Stimulated activated CD8-positive, alpha-beta memory T cell treated with anti-CD3 and anti-CD28 coated beads, Interleukin-15, amount 100 ng/mL, for 4 hours (primary cell): ENCODE data around the gene CDK5.

Source experiments
- DNase-seq, 2 donors: peaks; one replicate each; pipeline ENCODE4 v3.0.0-alpha.2; 2020; ENCODE audit warnings: low read depth in 2 of 2

Gene CDK5

GRCh38 chr7:151057506-151057988 lies at the start of gene CDK5:
CDK5 (minus strand) TSS chr7:151057897; CDS start chr7:151057848, 49 bp downstream.
- DNase-seq: no peak

- no peak for DNase-seq
These were observed 46.9 kb upstream of the CDK5 start for GRCh38 chr7:151104411-151105235.

GRCh38 chr7:151103973-151104372 lies 46.3 kb upstream of the CDK5 start:
- no peak for DNase-seq

DNA sequence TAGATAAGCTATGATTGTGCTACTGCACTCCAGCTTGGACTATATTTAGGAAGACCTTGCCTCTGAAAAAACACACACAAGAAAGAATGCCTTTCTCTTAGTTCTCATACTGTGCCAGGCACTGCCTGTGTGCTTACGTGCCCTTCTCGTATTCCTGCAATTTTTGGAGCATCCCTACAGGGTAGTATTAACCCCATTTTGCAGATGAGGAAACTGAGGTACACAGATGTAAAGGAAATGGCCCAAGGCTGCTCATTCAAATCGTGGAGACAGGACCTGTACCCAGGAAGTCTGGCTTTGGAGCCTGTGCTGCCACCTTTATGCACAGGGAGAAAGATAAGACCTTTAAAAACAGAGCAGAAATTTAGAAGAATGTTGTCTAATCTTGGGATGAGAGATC lies 45.3 kb upstream of the CDK5 start:
- DNase-seq: no peak

DNA sequence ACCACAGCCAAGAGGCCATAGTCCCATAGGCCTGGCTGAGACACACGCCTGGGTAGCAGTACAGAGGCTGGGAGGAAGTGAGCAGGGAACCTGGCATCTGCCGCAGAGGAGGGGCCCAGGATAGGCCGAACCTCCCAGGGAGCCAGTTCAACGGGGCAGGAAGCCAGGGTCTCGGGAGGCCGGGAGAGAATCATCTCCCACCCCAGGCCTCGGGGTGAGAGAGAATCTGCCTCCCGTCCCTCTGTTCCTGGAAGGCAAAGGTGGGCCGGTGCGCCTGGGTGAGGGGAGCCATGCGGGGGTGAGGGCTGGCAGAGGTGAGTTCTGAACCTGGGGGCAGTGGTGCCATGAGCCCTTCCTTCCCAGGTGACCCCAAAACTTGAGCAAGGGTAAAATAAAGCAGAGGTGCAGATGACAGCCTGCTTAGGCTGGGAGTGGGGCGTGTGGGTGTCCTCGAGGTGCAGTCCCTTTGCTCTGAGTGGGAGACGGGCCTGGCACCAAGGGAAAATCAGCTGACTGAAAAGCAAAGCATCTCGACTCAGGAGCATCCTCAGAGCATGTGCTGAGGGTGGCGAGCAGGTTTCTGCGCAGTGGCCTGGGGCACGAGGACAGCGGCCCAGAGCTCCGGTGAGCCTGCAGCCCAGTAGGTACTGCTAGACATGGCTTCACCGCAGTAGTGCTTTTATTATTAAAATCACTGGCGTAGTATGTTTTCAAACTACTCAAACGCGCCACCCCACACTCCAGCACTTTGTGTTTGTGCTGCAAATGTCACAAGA lies 44.1 kb upstream of the CDK5 start:
- no peak for DNase-seq

DNA sequence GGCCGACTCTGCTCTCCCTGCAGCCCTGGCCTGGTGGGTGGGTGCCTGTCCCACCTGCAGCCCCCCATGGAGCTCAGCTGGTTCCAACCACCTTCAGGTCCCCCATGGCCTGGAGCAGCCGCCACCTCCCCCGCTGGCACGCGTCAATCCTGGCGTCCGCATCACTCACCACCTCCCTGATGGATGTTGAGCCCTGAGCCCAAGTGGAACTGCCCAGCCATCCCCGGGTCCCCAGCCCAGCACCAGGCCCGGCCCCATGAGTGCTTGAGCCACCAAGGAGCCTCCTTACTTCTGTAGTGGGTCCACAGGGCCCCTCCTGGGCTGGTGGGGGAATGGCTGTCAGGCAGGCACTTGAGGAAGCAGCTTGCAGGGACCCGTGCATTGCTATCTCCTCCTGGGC lies 43.2 kb upstream of the CDK5 start:
- DNase-seq: no peak

- DNase-seq: no peak
These were observed 42.0 kb upstream of the CDK5 start for GRCh38 chr7:151099486-151100211.

GRCh38 chr7:151095828-151096475 lies 38.3 kb upstream of the CDK5 start:
- no peak for DNase-seq

DNA sequence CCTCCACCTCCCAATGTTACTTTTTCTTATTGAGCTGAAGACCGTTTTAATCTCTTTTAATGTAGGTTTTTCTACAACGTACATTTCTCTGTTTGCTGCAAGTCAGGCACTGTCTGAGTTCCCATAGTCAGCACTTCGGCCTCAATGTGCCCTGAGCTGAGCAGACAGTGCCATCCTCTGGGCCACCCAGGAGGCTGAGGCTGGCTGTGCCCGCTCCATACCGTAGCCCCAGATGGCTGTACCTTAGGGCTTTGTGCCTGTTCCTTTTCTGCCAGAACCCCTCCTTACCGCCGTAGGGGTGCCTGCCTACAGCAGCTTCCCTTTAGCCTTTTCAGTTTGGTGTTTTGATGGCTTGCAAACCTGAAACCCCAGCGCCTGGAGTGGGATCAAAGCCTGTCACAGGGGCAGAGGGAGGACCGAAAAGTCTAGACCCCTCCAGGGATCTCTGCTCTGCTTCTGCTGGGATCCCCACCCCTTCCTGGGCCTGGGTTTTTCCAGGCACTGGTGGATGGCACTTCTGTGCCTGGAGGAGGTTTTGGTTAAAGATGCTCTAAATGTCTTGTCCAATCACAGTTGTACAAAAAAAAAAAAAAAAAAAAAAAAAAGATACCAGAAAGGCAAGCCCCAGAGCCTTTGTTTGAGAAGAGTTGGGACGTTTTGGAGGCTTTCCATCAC lies 37.6 kb upstream of the CDK5 start:
- DNase-seq: no peak

DNA sequence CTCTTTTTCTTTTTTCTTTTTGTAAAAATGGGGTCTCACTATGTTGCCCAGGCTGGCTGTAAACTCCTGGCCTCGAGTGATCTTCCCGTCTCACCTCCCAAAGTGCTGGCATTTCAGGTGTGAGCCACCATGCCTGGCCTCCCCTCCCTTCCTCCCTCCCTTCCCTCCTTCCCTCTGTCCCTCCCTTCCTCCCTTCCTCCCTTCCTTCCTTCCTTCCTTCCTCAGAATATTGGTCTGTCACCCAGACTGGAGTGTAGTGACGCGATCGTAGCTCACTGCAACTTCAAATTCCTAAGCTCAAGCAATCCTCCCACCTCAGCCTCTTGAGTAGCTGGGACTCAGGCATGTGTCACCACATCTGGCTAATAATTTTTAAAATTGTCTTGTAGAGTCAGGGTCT lies 37.0 kb upstream of the CDK5 start:
- DNase-seq: no peak

DNA sequence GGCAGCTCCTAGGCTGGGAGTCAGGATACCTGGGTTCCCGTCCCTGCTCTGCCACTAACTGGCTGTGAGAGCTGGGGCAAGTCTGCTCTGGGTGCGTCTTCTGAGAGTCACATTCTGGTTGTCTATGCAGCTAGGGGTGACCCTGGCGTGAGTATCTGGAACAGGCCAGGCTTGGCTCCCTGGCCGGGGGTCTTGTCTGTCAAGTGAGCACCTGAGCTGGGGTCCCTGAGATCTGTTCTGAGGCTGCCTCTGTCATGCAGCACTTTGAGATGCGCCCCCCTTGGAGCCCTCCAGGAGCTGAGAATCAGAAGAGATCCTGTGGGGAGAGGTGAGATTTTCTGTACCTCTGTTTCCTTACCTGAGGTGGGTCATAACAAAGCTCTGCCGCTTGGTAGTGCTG lies 36.1 kb upstream of the CDK5 start:
- DNase-seq: no peak

DNA sequence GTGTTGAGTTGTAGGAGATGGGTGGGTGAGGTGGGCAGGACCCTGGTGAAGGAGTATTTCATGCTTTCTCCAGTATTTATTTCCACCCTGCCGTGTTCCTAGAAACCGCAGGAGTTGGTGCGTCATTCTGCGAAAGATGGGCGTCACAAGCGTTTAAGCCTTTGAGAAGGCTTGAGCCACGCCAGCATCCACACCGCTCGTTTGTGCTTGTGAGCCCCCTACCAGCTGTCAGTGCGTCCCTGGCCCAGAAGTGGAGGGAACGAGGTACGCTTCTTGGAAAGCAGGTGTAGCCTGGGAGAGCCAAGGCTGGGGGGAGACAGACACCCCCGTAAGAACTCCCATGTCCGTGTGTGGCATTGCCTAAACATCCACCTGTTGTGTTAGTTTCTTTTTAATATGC lies 34.3 kb upstream of the CDK5 start:
- no peak for DNase-seq

GRCh38 chr7:151091431-151091830 lies 33.7 kb upstream of the CDK5 start:
- DNase-seq: no peak

DNA sequence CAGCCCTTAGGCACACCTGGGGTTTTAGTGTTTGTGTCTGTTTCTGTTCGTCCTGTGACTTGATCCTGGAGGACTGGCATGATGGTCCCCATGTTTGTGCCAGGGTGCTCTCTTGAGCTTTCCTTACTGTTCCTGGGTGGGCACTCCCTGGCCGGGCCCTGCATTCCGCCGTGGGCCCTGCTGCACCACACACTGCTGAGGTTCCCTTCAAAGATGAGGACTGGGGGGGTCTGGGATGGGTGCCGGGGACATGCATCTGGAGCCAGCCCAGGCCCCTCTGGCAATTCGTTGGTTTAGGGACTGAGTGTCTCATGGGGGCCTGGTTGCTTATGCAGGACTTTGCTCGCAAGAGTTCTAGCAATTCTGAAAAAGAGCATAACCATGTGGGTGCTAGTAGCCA lies 33.3 kb upstream of the CDK5 start:
- no peak for DNase-seq

DNA sequence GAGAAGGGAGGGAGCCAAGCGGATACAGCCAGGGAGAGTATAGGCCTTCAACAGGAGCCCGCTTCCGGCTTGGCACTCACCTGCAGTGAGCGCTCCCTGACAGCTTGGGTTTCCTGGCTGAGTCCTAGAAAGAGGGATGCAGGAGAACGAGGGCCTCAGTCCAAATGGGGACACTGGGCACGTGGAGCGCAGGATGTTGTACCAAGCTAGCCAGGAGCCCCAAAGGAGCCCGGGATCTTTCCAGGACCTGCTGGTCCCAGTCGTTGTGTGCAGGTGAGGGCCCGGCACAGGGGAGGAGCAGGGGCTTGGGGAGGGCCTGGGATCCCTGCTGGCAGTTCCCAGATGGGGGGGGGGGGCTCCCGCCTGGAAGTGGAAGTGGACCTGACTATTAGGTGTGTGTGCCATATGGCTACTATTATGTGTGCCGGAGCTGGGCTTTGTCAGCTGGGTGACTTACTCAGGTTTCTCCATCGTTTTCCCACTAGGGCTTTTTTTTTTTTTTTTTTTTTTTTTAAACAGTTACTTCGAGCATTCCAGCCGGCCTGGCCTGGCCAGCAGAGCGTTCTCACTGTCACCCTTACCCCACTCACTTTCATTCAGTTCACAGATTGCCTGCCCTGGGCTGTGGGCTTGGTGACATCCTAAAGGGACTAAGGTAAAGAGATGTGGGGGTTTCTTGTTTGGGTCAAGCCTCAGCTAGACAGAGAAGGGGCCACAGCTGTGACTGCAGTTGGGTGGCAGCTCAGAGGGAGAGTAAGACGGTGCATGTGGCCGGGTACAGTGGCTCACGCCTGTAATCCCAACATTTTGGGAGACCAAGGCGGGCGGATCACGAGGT lies 32.4 kb upstream of the CDK5 start:
- no peak for DNase-seq

DNA sequence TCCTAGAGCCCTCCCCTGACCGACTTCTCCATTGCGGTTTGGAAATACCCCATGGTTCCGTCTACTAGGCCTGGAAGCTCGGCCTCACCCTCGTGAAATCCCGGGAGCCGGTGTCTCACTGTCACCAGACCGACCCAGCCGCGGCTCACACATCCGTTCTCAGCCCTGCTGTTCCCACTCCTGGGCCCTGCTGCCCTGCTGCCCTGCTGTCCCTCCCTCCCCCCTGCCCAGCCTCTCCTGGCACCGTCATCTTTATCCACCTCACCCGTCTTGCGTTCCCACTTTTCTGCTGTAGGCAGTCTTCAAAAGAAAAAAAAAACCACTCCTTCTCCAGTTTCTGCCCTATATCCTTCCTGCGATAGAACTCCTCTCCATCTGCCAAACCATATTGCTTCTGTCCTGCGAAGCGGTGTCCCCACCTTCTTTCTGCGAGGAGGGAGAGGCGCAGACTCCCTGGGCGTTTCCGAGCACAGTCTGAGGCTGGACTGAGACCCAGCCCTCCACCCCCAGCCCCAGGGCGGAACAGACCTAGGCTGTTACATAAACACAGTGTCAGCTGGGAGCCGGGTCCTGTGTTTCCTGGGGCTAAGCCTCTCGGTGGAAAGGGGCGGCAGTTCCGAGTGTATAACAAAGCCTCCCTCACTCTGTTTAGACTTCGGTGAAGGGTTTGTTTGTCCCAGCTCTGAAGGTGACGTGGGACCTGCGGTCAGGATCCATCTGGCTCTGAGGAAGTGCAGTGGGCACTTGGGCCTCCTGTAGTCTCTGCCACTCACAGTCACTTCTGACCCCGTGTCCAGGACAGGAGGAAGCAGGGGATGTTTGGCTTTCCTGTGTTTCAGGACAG lies 31.4 kb upstream of the CDK5 start:
- no peak for DNase-seq

DNA sequence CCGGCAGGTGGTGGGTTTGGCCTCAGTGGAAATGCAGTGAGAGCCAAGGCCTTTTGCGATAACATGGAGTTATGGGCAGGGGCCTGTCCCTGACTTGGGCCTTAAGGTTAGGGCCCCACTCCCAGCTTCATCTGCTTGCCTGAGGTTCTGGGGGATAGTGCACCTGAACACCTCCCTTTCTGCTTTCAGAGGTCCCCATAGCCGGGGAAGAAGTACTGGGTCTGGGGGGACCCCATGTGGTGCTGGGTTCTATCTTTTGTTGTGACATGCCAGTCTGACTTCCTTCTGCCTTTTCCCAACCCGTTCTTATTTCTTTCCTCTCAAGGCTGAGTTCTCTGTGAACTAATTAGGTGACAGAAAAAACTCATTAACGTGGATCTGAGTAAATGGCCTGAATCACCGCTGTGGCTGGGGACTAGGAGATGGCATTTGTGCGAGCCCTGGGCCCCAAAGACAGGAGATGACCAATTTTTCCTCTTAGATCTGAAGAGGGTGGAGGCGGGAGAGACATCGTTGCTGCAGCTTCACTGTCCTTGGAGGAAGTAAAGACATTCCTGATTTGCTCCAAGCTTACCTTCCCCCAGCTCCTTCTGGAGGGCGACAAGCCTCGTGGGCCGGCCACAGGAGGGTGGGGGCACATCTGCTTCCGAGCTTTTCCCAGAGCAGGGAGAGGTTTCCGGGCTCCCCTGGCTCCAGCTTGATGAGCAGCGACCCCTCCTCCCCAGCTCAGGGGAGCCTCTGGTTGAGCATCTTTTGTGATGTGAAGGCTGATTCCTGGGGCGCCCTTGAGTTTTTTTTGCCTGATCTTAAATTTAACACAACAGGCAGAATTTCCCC lies 30.5 kb upstream of the CDK5 start:
- no peak for DNase-seq

GRCh38 chr7:151087245-151088018 lies 29.7 kb upstream of the CDK5 start:
- DNase-seq: no peak
